IPS-18c (cell line): ENCODE measurements around the gene RNU2-63P.
"Not testable (repeated sequence)": the region's sequence is repeated elsewhere in the genome, so short reads cannot be mapped to it uniquely, and the experiment has no call there.

Experiments used
- H3K4me3 ChIP-seq: 2 replicates; pipeline ENCODE4 v1.7.0; 2013; ENCODE audit warnings: low read depth, mild to moderate bottlenecking, low read length, moderate library complexity; ENCODE audit not compliant: insufficient read depth
- H3K9me3 ChIP-seq: one replicate; pipeline ENCODE4 v1.6.1; 2013; ENCODE audit warnings: mild to moderate bottlenecking, low read length, moderate library complexity; ENCODE audit not compliant: control insufficient read depth, insufficient read depth

RNU2-63P gene

DNA sequence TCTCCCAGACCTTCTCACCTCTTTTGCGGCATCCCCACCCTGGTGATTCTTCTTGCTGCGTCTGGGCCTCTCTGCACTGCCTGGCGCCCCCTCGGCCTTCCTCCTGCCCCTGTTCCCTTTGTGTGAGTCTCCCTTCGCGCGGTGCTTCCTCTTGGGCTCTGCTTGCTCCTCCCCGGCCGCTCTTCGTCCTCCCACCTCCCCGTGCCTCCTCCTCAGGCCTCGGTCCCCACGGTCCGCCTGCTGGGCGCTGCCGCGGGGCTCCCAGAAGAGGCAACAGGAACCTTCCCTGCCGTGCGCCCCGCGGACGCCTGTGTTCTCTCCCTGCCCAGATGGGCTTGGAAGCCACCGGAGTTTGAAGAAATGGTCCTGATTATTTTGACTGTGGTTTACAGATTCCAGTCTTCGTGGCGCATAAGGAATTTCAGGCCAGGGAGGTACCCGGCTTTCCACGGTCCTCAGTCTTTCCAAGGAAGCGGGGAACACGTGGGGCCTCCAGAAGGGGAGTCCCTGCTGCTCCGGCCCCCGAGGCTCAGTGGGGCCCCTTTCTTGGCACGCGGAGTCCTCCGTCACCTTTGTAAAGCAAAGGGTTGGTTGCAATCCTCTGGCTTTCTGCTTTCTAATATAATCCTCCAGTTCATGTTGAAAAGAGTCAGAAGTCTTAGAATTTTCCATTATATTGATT lies 13.1 kb downstream of the RNU2-63P start:
- H3K4me3 ChIP-seq = 0 out of 2 replicates have a peak overlapping the region, but pooled peaks have one; percentile 9
- H3K9me3 ChIP-seq = no peaks in the 10 kb centered on the region

DNA sequence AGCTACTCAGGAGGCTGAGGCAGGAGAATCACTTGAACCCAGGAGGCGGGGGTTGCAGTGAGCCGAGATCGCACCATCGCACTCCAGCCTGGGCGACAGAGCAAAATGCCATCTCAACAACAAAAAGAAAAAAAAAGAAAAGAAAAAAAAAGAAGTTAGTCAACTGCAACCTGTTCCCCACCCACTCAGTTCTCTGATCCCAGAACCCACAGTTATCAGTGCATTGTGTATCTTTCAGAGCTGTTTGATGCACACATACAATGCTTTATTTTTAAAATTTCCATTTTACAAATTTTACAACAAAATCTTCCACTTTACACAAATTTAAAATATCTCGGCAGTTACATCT lies 14.0 kb downstream of the RNU2-63P start:
- no peak overlapping the region for H3K4me3 ChIP-seq
- no peaks in the 10 kb centered on the region for H3K9me3 ChIP-seq

DNA sequence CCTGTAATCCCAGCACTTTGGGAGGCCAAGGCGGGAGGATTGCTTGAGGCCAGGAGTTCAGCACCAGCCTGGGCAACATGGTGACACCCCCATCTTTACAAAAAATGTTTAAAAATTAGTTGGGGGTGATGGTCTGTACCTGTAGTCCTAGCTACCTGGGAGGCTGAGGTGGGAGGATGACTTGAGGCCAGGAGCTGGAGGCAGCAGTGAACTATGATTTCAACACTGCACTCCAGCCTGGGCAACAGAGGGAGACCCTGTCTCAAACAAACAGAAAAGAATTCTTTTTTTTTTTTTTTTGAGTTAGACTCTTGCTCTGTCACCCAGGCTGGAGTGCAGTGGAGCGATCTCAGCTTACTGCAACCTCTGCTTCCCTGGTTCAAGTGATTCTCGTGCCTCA lies 15.9 kb downstream of the RNU2-63P start:
- not testable (repeated sequence) for H3K9me3 ChIP-seq, H3K4me3 ChIP-seq

DNA sequence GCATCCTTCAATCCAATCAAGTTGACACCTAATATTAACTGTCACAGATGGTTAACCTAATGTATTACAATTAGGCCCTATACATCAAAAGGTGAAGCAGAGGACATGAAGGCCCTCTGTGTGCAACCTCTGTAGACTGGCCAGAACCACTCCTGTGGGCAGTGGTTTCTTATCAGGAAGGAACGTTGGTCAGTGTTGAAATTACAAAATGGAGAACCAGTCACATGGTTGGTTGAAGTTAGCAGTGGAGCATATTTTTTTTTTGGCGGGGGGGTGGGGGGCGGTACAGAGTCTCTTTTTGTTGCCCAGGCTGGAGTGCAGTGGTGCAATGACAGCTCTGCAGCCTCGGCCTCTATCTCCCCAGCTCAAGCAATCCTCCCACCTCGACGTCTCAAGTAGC lies 19.8 kb downstream of the RNU2-63P start:
- no peaks in the 10 kb centered on the region for H3K9me3 ChIP-seq
- no peak overlapping the region for H3K4me3 ChIP-seq

- no peaks in the 10 kb centered on the region for H3K9me3 ChIP-seq
- no peak overlapping the region for H3K4me3 ChIP-seq
Observed at GRCh38 chr2:87995756-87996155, 20.6 kb downstream of the RNU2-63P start.

DNA sequence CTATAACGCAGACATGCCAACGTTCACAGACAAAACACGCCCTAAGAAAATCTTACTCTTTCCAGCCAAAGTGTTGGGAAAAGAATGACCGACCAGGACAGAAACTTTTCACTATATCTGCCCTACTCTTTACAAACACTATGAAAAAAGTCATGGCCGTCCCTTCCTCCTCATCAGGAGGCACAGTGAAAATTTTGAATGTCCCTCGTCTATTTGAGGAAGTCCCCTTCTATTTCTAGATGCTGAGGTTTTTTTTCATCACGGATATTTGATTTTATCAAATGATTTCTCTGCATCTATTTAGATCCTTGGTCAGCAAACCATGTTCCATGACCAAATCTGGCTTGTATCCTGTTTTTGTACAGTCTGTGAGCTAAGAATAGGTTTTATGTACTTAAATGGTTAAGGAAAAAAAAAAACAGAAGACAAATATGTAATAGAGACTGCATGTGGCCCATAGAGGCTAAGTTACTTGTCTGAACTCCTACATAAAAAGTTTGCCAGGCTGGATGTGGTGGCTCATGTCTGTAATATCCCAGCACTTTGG lies 22.0 kb downstream of the RNU2-63P start:
- not testable (repeated sequence) for H3K4me3 ChIP-seq, H3K9me3 ChIP-seq

DNA sequence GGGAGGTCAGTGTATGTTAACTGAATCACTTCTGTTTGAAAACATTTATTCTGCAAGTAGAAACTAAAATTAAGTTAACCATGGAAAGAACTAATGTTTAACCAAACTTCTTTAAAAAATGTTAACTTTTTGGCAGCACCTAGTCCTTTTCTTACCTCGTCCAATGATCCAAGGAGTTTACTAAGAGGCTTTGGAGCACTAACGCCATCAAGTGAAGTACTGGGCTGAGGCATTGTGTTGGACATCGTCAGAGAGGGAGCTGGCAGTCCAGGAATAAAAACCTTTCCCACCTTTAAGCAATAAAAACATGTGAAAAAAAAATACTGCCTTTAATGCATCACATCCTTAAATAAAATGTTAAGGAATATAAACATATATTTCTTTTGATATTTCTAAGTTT lies 23.8 kb downstream of the RNU2-63P start:
- not testable (repeated sequence) for H3K9me3 ChIP-seq, H3K4me3 ChIP-seq

- H3K9me3 ChIP-seq, H3K4me3 ChIP-seq: not testable (repeated sequence)
Observed at GRCh38 chr2:87987473-87987872, 28.9 kb downstream of the RNU2-63P start.

- not testable (repeated sequence) for H3K9me3 ChIP-seq, H3K4me3 ChIP-seq
Observed at GRCh38 chr2:87985902-87986301, 30.4 kb downstream of the RNU2-63P start.

- not testable (repeated sequence) for H3K4me3 ChIP-seq, H3K9me3 ChIP-seq
Observed at GRCh38 chr2:87981182-87981581, 35.2 kb downstream of the RNU2-63P start.

DNA sequence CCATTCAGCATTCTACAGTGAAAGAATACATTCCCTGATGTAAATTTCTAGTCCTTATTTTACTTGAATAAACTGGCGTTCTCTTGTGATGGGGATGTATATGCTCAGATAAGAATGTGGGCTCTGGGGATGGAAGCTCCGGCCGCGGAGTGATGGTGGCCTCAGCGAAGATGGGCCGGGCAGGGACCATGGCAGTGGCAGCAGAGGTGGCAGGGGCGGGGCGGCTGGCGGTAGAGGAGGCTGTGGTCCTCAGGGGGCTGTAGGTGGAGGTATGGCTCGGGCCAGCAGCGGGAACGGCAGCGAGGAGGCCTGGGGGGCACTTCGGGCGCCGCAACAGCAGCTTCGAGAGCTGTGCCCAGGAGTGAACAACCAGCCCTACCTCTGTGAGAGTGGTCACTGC lies 44.0 kb downstream of the RNU2-63P start:
- not testable (repeated sequence) for H3K9me3 ChIP-seq, H3K4me3 ChIP-seq
